Activated T-helper 17 cell treated with anti-CD3 and anti-CD28 coated beads, Interleukin-2, amount 50 U/mL, for 72 hours (primary cell): ENCODE data around the gene UNC79. TPM values are rescaled to one million over a fixed set of nuclear protein-coding genes. Genes with fewer than 3 reads are reported as not detected.

Experiments
- ATAC-seq: fragments of 150-1000 bp; cut with Tn5 transposase; replicated peaks from 2 replicates; pipeline ENCODE4 v1.10.0; 2021; ENCODE audit warnings: mild to moderate bottlenecking, moderate library complexity
- H3K27ac Mint-ChIP-seq: one replicate; pipeline ENCODE4 v1.8.0; 2022; ENCODE audit warnings: mixed read lengths
- H3K27me3 Mint-ChIP-seq: one replicate; pipeline ENCODE4 v1.8.0; 2022; ENCODE audit warnings: mixed read lengths
- H3K36me3 Mint-ChIP-seq: one replicate; pipeline ENCODE4 v1.8.0; 2022; ENCODE audit warnings: low read depth, mild to moderate bottlenecking, mixed read lengths
- H3K4me1 Mint-ChIP-seq: one replicate; pipeline ENCODE4 v1.8.0; 2022; ENCODE audit warnings: mixed read lengths
- H3K4me3 Mint-ChIP-seq: one replicate; pipeline ENCODE4 v1.8.0; 2022; ENCODE audit warnings: mild to moderate bottlenecking, mixed read lengths
- H3K9me3 Mint-ChIP-seq: one replicate; pipeline ENCODE4 v1.8.0; 2022; ENCODE audit warnings: mixed read lengths
- total RNA-seq, 2 donors: library from RNA; stranded (reverse); gene quantifications; one replicate each; pipeline ENCODE4 v1.2.3, GENCODE V29; 2022

Gene UNC79
- total RNA-seq, 2 donors from 2014 or later = 0.05 TPM; not detected in 1

DNA sequence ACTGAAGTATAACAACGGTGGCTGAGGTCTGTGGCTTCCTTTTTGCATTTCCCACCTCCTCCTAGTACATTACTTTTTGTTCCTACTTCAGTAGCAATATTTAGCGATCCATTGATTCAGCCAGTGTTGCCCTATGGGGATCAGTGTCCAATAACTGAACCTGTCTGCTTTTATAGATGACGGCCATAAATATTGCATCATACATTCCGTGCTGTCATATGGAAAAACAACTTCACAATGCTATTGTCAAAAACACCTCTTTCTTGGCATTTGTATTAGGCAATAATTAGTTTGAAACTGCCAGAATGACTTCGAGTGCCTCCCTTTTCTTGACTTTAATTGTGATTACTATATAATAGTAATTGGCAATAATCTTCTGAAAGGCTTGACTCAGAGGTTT is 208.1 kb downstream of the UNC79 start:
- no peaks in the 10 kb centered on the region for H3K4me1 Mint-ChIP-seq
- H3K36me3 Mint-ChIP-seq = no peaks in the 10 kb centered on the region
- ATAC-seq = no peak
- no peaks in the 10 kb centered on the region for H3K9me3 Mint-ChIP-seq
- no peak overlapping the region for H3K27ac Mint-ChIP-seq
- peaks cover 45% of the 10 kb centered on the region for H3K27me3 Mint-ChIP-seq
- H3K4me3 Mint-ChIP-seq = no peak overlapping the region

DNA sequence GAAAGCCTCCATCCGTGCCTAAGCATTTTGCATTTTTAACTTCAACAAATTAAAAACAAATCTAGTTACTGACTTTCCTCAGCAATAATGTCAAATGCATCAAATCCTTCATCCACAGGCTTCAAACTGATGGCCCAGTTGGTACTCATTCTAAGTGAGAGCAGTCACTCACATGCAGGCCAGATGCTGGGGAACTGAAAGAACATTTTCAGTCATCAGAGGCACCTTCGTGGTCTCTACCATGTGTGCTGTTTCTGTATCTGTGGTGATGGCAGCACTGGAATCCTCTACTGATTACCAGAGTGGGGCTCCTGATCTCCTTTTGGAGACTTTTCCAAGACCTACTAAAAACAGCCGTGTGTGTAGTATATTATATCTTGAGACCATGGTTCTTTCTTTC is 212.4 kb downstream of the UNC79 start:
- H3K4me3 Mint-ChIP-seq = no peak overlapping the region
- H3K36me3 Mint-ChIP-seq = no peaks in the 10 kb centered on the region
- peaks cover 40% of the 10 kb centered on the region for H3K27me3 Mint-ChIP-seq
- ATAC-seq = no peak
- H3K9me3 Mint-ChIP-seq = peaks cover 5% of the 10 kb centered on the region
- H3K27ac Mint-ChIP-seq = no peak overlapping the region
- H3K4me1 Mint-ChIP-seq = no peaks in the 10 kb centered on the region

DNA sequence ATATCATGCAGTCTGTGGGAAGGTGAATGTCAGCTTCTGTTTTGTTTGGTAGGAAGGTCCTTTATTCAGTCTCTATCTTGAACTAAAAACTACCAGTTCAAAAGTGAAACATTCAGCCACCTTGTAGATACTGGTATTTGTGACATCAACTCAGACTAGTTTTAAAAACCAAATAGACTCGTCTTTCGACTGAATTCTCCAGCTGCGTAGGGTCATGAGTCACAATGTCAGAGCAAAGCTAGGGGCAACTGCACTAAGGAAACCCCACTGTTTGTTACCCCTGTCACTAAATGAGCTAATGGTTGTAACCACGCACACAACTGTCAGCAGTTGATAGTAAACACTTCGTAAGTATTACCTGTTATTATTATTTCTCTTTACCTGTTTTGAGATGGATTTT is 212.9 kb downstream of the UNC79 start:
- Mint-ChIP-seq H3K4me3 (no peak overlapping the region), H3K27ac (no peak overlapping the region), H3K4me1 (no peaks in the 10 kb centered on the region), H3K9me3 (peaks cover 5% of the 10 kb centered on the region), H3K27me3 (peaks cover 37% of the 10 kb centered on the region), H3K36me3 (no peaks in the 10 kb centered on the region)
- no peak for ATAC-seq

DNA sequence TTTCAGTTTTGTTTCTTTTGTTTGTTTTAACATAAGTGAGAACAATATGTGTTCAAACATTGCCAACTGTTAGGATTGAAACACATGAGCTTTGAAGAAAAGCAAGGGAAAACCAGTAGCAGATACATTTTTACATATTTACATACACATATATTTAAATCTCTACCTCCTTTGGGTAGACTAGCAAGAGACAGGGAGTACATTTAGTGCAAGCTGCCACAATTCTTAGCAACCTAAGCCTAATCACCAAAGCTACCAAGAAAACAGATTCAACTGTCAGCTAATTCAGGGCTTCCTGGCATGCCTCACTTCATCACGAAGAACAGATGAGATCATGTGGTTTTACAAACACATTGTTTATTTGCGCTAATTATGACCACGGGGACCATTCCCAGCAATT is 214.5 kb downstream of the UNC79 start:
- H3K27ac Mint-ChIP-seq = no peak overlapping the region
- H3K36me3 Mint-ChIP-seq = no peaks in the 10 kb centered on the region
- no peak overlapping the region for H3K4me3 Mint-ChIP-seq
- ATAC-seq = no peak
- H3K4me1 Mint-ChIP-seq = no peaks in the 10 kb centered on the region
- H3K9me3 Mint-ChIP-seq = peaks cover 5% of the 10 kb centered on the region
- peaks cover 29% of the 10 kb centered on the region for H3K27me3 Mint-ChIP-seq

DNA sequence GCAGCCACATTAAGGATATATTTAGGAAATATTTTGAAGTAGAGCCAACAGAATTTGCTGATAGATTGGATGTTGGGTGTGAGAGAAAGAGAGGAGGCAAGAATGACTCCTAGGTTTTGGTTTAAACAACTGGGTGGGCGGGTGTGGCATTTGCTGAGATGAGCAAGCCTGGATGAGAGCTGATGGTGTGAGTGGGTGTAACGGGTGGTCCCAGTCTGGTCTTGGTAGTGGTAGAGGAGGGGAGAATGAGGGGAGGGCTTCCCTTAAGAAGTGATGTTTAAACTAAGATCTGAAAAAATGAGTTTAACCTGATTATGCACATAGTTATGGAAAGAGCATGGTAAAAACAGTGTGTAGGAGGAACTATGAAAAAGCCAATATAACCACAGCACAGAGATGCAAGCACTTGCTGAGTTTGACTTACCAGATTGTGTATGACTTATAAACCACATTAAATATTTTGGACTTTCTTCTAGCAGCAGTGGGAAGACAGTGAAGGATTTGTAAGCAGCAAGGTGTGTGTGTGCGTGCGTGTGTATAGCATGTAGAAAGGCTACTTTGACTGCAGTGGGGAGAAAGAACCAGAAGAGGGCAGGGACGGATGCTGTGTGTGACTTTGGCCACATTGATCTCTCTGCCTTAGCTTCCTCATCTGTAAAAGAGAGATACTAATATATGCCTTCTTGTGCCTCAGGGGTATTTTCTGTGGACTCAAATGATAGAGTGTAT is 217.9 kb downstream of the UNC79 start:
- Mint-ChIP-seq H3K9me3 (peaks cover 5% of the 10 kb centered on the region), H3K36me3 (no peaks in the 10 kb centered on the region), H3K4me1 (no peaks in the 10 kb centered on the region), H3K4me3 (no peak overlapping the region), H3K27ac (peak overlapping the region; percentile 63), H3K27me3 (peaks cover 22% of the 10 kb centered on the region)
- ATAC-seq = peak; percentile 83

DNA sequence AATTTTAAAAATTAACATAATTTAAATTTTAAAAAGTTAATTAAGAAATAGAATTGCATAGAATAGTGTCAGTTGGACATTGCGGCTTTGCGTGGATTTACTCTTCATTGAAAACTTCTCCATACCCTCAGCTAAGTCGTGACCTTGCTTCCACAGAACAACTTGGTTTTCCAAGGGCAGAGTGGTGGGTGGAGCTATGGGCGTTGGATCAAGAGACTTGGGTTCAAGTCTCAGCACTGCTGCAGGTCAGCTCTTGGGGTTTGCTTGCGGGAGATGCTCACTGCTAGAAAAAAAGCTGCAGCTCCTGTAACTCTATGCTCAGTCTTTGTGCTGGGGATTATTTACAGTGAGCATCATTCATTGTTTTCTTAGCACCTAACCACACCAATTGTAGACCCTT is 223.9 kb downstream of the UNC79 start:
- H3K4me1 Mint-ChIP-seq = no peaks in the 10 kb centered on the region
- no peak overlapping the region for H3K4me3 Mint-ChIP-seq
- no peaks in the 10 kb centered on the region for H3K36me3 Mint-ChIP-seq
- no peak overlapping the region for H3K27ac Mint-ChIP-seq
- no peaks in the 10 kb centered on the region for H3K9me3 Mint-ChIP-seq
- ATAC-seq = no peak
- peaks cover 36% of the 10 kb centered on the region for H3K27me3 Mint-ChIP-seq

DNA sequence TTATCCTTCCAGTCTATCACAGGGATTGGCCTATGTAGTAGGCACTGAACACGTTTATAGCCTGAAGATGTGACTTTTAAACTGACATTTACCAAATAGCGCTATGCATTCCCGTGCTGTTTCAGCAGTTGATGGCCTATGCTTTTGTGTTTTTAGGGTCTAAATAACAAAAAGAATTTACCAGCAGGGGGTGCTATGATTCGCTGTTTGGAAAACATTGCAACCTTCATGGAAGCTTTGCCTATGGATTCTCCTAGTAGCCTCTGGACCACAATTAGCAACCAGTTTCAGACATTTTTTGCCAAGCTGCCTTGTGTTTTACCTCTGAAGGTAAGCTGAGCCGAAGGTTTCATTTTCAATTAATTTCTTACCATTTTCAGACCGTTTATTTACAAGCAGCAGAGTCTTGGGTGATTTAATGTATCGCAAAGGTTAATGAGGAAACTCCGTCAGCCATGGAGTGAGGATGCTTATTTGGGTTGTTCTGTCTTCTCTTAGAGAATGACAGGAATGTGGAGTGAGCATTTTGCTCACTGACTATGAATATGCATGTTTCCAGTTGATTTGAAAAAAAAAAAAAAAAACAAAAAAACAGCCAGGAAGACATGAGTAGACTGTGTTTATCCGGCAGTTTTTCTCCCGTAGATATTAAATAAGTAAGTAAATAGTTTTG is 224.5 kb downstream of the UNC79 start:
- Mint-ChIP-seq H3K4me3 (no peak overlapping the region), H3K9me3 (no peaks in the 10 kb centered on the region), H3K27me3 (peaks cover 40% of the 10 kb centered on the region), H3K4me1 (no peaks in the 10 kb centered on the region), H3K36me3 (no peaks in the 10 kb centered on the region), H3K27ac (no peak overlapping the region)
- no peak for ATAC-seq

DNA sequence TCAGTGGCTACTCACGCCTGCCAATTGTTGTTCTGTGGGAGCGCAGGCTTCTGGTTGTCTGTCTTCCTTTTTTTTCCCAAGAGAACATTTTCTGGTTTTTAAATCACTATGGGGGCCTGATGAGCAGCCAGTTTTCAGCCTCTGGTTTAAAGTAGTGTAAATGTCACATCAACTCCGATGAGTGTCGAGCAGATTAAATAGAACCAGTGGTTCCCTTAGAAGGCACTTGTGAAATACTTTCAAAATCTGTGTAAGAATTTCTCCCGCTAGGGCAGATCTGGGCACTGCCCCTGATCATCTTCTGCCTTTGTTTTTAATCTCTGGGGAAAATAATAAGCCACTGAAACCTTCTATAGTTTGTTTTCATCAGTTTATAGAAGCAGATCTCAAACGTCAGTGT is 227.1 kb downstream of the UNC79 start:
- Mint-ChIP-seq H3K4me3 (no peak overlapping the region), H3K4me1 (no peaks in the 10 kb centered on the region), H3K27ac (no peak overlapping the region), H3K27me3 (peaks cover 38% of the 10 kb centered on the region), H3K36me3 (no peaks in the 10 kb centered on the region), H3K9me3 (no peaks in the 10 kb centered on the region)
- ATAC-seq = no peak

DNA sequence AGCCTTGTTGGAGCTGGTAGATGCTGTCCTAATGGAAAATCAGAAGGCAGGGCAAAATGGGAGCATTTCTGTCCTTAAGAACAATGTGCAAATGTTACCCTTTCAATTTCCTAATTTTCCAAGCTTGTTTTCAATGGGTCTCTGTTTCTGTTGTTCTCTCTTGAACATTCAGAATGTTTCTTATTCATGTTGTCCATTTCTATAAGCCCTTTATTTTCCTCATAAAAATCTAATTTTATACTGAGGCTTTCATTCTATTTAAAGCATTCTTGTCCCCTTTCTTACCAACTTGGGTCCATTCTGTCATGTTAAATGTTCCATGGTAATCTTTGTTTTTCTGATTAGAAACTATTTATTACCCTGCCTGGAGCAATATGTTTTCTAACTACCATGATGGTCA is 232.6 kb downstream of the UNC79 start:
- Mint-ChIP-seq H3K27ac (no peak overlapping the region), H3K36me3 (no peaks in the 10 kb centered on the region), H3K4me3 (no peak overlapping the region), H3K4me1 (no peaks in the 10 kb centered on the region), H3K9me3 (peaks cover 25% of the 10 kb centered on the region), H3K27me3 (peaks cover 32% of the 10 kb centered on the region)
- no peak for ATAC-seq

DNA sequence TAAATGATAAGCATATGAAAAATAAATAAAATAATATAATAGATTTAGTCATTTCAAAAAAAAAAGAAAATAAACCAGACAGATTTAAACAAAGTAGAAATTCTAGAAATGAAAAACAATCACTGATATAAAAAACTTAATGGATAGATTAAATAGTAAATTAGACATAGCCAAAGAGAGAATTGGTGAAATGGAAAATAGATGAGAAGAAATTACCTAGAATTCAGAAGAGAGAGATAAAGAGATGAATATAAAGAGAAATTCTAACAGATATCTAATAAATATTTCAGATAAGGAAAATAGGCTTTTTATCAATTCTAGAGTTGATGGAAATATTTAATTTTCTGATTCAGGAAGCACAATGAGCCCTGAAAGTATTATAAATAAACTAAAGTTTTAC is 234.4 kb downstream of the UNC79 start:
- no peak overlapping the region for H3K27ac Mint-ChIP-seq
- H3K4me3 Mint-ChIP-seq = no peak overlapping the region
- H3K36me3 Mint-ChIP-seq = no peaks in the 10 kb centered on the region
- H3K27me3 Mint-ChIP-seq = peaks cover 22% of the 10 kb centered on the region
- ATAC-seq = no peak
- H3K4me1 Mint-ChIP-seq = no peaks in the 10 kb centered on the region
- H3K9me3 Mint-ChIP-seq = peaks cover 25% of the 10 kb centered on the region

DNA sequence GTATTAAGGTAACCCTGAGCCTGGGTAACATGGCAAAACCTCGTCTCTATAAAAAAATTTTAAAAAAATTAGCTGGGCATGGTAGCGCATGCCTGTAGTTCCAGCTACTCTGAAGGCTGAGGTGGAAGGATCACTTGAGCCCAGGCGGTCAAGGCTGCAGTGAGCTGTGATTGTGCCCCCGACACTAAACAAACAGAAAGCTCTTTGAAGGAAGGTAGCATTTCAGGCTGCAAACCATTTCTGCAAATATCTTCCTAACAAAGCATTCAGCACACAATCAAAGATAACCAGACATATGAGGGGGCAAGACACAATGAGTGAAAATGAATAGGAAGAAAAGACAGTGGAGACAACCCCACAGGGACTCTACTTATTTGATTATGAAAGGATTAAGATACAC is 238.9 kb downstream of the UNC79 start:
- Mint-ChIP-seq H3K27me3 (peaks cover 30% of the 10 kb centered on the region), H3K4me3 (no peak overlapping the region), H3K36me3 (no peaks in the 10 kb centered on the region), H3K27ac (no peak overlapping the region), H3K4me1 (no peaks in the 10 kb centered on the region), H3K9me3 (peaks cover 17% of the 10 kb centered on the region)
- no peak for ATAC-seq

DNA sequence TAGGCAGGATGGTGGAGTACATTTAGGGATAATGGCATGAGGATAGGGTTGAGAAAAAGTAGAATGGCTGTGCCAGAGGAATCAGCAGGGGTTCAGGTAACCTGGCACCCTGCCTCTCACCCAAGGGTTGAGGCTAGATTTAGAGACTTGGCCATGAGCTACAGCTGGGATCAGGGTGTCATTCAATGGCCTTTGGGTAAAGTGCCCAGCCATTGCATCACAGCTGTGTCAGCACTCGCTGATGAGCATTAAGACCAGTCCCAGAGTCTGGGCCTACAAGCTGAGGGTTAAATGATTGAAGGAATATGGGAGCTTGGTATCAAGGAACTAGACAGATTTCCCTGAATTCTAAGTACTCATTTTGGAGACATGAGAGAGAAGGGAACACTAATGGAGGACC is 243.6 kb downstream of the UNC79 start:
- no peaks in the 10 kb centered on the region for H3K36me3 Mint-ChIP-seq
- no peak overlapping the region for H3K4me3 Mint-ChIP-seq
- H3K27me3 Mint-ChIP-seq = peaks cover 16% of the 10 kb centered on the region
- no peaks in the 10 kb centered on the region for H3K4me1 Mint-ChIP-seq
- no peak overlapping the region for H3K27ac Mint-ChIP-seq
- H3K9me3 Mint-ChIP-seq = no peaks in the 10 kb centered on the region
- no peak for ATAC-seq

DNA sequence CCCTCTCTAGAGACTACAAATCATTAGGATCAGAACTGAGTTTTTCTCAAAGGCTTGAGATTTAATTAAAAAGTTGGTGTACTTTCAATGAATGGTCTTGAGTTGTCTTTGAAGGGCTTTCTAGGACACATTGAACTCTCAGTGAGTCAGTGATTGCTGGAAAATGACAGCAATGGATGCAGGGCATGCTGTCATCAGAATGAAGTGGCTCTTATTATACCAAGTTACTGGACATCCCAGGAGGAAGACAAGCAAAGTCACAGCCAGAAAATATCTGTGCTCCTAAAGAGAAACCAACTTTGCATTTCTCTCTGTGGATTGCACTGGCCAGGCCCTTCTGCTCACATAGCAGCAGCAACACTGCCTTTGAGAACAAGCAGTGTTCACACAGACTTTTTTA is 244.9 kb downstream of the UNC79 start:
- Mint-ChIP-seq H3K27ac (no peak overlapping the region), H3K4me1 (no peaks in the 10 kb centered on the region), H3K27me3 (peaks cover 11% of the 10 kb centered on the region), H3K9me3 (no peaks in the 10 kb centered on the region), H3K4me3 (no peak overlapping the region), H3K36me3 (no peaks in the 10 kb centered on the region)
- no peak for ATAC-seq

DNA sequence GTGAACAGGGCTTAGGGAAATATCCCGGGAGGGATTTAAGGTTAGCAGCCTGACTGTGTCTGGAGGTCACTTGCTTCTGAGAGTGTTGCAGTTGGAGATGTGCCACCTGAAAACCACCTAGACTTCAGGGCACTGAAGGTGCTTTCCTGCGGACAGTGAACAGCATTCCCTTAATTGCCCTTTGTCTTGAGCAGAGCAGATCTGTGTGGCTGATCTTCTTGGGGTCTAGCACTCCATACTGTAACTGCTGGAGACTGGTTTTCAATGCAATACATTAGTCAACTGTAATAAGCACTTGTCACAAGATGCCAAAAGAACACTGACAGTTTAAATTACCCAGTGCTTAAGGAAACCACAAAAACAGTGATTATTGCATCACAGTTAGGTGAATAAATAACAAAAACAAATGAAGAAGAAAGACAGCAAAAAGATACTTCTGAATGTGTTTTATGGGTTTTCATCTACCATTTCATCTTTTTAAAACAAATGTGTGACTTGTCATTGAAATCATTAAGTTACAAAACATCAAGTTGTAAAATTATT is 245.7 kb downstream of the UNC79 start:
- Mint-ChIP-seq H3K27me3 (peaks cover 11% of the 10 kb centered on the region), H3K27ac (no peak overlapping the region), H3K36me3 (no peaks in the 10 kb centered on the region), H3K9me3 (no peaks in the 10 kb centered on the region), H3K4me1 (no peaks in the 10 kb centered on the region), H3K4me3 (no peak overlapping the region)
- no peak for ATAC-seq

DNA sequence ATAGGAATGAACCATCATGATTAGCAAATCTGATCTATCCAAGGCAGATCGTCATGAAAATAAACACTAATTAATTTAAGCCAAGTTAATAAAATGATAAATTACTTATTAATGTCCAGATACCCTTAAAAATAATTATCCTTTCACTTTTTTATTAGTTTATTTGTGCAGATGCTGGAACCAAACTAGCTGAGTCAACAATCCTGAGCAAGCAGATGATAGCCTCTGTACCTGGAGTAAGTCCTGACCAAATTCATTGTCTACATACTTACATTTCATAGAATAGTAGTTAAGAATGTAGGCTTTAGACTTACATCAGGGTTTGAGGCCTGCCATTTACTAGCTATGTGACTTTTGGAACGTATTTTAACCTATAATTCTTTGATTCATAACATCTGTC is 251.7 kb downstream of the UNC79 start:
- Mint-ChIP-seq H3K27ac (no peak overlapping the region), H3K27me3 (peaks cover 21% of the 10 kb centered on the region), H3K4me3 (no peak overlapping the region), H3K9me3 (no peaks in the 10 kb centered on the region), H3K36me3 (no peaks in the 10 kb centered on the region), H3K4me1 (no peaks in the 10 kb centered on the region)
- no peak for ATAC-seq
